DOHH2 (cell line): ENCODE measurements around the gene USP6NL.

Experiments
- EZH2phosphoT487 ChIP-seq: fragments of 200-600 bp; sonication (generic); IDR thresholded peaks from 2 replicates; pipeline ENCODE4 v1.6.1; 2017; ENCODE audit warnings: borderline replicate concordance, mild to moderate bottlenecking, antibody characterized with exemption, low read length, moderate library complexity, mixed read lengths
- TF ChIP-seq, protein P1 (sequence below): fragments of 200-600 bp; sonication (generic); IDR thresholded peaks from one replicate; pipeline ENCODE4 v1.5.1; 2014; ENCODE audit warnings: antibody characterized with exemption, mild to moderate bottlenecking, low read depth, low read length; ENCODE audit not compliant: poor library complexity, severe bottlenecking

GRCh38 chr10:11409357-11409756 lies 202.1 kb downstream of the USP6NL start:
- TF ChIP-seq, protein P1, sequence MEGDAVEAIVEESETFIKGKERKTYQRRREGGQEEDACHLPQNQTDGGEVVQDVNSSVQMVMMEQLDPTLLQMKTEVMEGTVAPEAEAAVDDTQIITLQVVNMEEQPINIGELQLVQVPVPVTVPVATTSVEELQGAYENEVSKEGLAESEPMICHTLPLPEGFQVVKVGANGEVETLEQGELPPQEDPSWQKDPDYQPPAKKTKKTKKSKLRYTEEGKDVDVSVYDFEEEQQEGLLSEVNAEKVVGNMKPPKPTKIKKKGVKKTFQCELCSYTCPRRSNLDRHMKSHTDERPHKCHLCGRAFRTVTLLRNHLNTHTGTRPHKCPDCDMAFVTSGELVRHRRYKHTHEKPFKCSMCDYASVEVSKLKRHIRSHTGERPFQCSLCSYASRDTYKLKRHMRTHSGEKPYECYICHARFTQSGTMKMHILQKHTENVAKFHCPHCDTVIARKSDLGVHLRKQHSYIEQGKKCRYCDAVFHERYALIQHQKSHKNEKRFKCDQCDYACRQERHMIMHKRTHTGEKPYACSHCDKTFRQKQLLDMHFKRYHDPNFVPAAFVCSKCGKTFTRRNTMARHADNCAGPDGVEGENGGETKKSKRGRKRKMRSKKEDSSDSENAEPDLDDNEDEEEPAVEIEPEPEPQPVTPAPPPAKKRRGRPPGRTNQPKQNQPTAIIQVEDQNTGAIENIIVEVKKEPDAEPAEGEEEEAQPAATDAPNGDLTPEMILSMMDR, result no peak
- TF ChIP-seq EZH2phosphoT487, result no peak
